ENCODE measurements around the gene ZNF672. TPM values are rescaled to one million over a fixed set of nuclear protein-coding genes. Genes with fewer than 3 reads are reported as not detected.

Gene ZNF672
- total RNA-seq, 1 experiment from 2014 or later, result 16.7 TPM

DNA sequence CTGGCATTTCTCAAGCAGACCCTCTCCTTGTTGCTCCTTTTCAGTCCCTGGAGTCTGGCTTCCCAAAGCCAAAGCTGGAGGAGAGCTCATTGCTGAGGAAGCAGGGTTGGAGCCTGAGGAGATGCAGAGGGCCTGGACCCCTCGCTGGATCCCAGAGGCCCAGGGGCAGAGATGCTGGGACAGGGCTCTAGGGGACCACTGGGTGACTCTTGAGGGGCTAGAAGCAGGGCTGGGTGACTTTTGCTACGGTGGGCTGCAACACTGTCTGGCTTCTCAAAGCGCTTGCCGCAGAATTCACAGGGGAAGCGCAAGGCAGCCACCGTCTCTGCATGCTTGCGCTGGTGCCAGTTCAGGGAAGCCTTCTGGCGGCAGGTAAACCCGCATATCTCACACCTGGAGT lies 12.1 kb downstream of the ZNF672 start:
- Histone ChIP-seq H3K9me3 (ENCODE audit: low read length) (no peaks in the 10 kb centered on the region), H3K36me3 (ENCODE audit: insufficient read depth, low read length) (peaks cover 26% of the 10 kb centered on the region), H2AFZ (ENCODE audit: low read length) (no peak overlapping the region), H4K20me1 (ENCODE audit: insufficient read depth, low read depth, low read length) (no peaks in the 10 kb centered on the region), H3K27me3 (ENCODE audit: low read length) (no peaks in the 10 kb centered on the region), H3K4me3 (ENCODE audit: low read length) (no peak overlapping the region), H3K4me1 (ENCODE audit: low read length) (peaks cover 10% of the 10 kb centered on the region), H3K27ac (ENCODE audit: low read length) (no peak overlapping the region), H3K4me2 (ENCODE audit: low read depth, low read length, poor library complexity, severe bottlenecking) (no peak overlapping the region), H3K9ac (ENCODE audit: low read length) (no peak overlapping the region), H3K79me2 (ENCODE audit: low read length) (peaks cover under 1% of the 10 kb centered on the region; the same call in 1 of the 2 replicates), H3K9me2 (replicated peaks; ENCODE audit: insufficient read depth, low read length) (no peaks in the 10 kb centered on the region)
- DNase-seq, result no peak

DNA sequence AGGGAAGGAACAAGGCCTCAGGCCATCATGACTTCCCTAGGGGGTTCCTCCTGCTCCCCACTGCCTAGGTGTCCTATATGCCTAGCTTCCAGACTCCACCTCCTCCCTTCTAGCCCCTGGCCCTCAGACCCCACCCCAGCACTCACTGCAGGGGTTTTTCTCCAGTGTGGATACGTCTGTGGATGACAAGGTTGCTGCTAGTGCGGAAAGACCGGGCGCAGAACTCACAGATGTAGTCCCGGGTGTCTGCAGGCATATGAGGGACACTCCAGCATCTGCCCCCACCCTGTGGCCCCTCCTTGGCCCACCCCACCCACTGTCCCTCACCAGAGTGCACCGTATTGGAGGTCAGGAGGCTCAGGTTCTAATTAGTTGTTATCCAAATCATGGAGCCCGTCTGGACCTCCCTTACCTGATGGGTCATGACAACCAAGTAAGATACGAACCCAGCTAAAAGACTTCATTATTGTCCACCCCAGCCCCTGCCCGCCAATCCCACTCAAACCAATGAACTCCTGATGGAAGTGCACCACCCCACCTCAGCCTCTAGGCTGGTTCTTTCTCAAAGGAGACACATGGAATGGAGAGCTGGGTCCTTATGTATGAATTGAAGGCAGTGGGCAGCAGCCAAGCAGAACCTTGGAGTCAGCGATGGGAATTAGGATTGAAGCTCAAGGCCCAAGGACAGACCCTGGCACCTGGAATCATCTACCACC lies 12.7 kb downstream of the ZNF672 start:
- no peak for DNase-seq
- Histone ChIP-seq H3K4me1 (ENCODE audit: low read length) (peaks cover 10% of the 10 kb centered on the region), H3K36me3 (ENCODE audit: insufficient read depth, low read length) (peaks cover 26% of the 10 kb centered on the region), H3K9me2 (replicated peaks; ENCODE audit: insufficient read depth, low read length) (no peaks in the 10 kb centered on the region), H2AFZ (ENCODE audit: low read length) (no peak overlapping the region), H4K20me1 (ENCODE audit: insufficient read depth, low read depth, low read length) (no peaks in the 10 kb centered on the region), H3K9me3 (ENCODE audit: low read length) (no peaks in the 10 kb centered on the region), H3K27me3 (ENCODE audit: low read length) (no peaks in the 10 kb centered on the region), H3K9ac (ENCODE audit: low read length) (no peak overlapping the region), H3K79me2 (ENCODE audit: low read length) (peaks cover 6% of the 10 kb centered on the region; the same call in 1 of the 2 replicates), H3K4me3 (ENCODE audit: low read length) (no peak overlapping the region), H3K27ac (ENCODE audit: low read length) (no peak overlapping the region), H3K4me2 (ENCODE audit: low read depth, low read length, poor library complexity, severe bottlenecking) (no peak overlapping the region)

DNA sequence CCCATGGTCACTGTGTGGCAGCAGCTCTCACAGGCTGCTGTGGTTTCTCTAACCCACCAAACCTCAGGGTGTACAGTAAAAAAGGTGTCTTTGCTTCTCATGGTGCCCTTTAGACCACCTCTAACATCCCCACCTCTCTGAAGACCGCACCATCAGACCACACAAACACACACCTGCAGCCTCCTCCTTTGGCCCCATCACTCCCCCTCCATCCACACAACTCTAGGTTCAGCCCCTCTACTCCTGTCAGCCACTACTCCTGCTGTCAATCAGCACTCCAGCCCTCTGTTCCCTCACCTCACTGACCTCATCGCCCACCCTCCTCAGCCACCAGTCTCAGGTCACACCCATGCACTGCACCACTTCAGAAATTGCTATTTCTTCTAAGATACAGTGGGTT lies 13.4 kb downstream of the ZNF672 start:
- H3K9ac ChIP-seq (ENCODE audit: low read length), result no peak overlapping the region
- H4K20me1 ChIP-seq (ENCODE audit: insufficient read depth, low read depth, low read length), result no peaks in the 10 kb centered on the region
- DNase-seq, result no peak
- no peaks in the 10 kb centered on the region for H3K9me3 ChIP-seq (ENCODE audit: low read length)
- no peak overlapping the region for H3K4me2 ChIP-seq (ENCODE audit: low read depth, low read length, poor library complexity, severe bottlenecking)
- H3K27me3 ChIP-seq (ENCODE audit: low read length), result no peaks in the 10 kb centered on the region
- H3K9me2 ChIP-seq (replicated peaks; ENCODE audit: insufficient read depth, low read length), result no peaks in the 10 kb centered on the region
- peaks cover 26% of the 10 kb centered on the region for H3K36me3 ChIP-seq (ENCODE audit: insufficient read depth, low read length)
- H3K4me1 ChIP-seq (ENCODE audit: low read length), result peaks cover 14% of the 10 kb centered on the region
- peaks cover 11% of the 10 kb centered on the region for H3K79me2 ChIP-seq (ENCODE audit: low read length)
- H3K4me3 ChIP-seq (ENCODE audit: low read length), result no peak overlapping the region
- H2AFZ ChIP-seq (ENCODE audit: low read length), result no peak overlapping the region
- no peak overlapping the region for H3K27ac ChIP-seq (ENCODE audit: low read length)

DNA sequence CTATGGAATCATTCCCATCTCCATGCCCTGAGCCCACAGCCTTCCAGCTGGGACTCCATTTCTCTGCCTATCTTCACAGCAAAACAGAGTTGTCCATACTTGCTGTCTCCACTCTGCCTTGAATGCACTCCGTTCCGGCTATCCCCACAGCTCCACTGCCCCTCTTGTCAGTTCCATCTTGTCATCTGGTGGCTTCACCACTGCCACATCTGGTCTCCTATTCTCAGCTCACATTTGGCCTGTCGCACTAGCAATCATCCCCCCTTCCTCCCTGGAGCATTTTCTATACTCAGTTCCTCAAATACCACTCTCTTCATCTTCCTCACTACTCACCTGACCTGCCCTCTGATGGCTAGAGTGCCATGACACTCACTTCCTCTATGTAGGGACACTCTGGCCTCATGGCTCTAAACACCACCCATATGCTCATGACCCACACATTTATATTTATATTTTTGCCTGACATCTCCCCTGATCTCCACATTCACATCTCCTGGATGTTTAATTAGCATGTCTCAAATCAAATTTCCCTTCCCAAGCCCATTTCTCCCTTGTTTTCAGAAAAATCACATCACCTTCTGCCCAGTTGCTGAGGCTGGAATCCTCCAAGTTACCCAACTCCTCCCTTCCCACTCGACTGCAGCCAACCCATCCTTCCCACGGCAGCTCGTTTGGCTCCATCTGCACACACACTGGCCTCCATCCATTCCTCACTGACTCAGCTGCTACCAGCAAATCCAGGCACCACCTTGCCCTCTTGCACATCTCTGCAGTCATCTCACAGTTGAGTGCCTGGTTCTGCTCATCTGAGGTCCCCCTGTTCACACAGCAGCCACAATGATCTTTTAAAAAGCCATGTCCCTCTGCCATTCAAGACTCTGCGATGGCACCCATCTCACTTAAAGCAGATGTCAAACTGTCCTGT lies 14.7 kb downstream of the ZNF672 start:
- Histone ChIP-seq H4K20me1 (ENCODE audit: insufficient read depth, low read depth, low read length) (no peaks in the 10 kb centered on the region), H3K36me3 (ENCODE audit: insufficient read depth, low read length) (peaks cover 26% of the 10 kb centered on the region), H3K27me3 (ENCODE audit: low read length) (no peaks in the 10 kb centered on the region), H3K27ac (ENCODE audit: low read length) (0 out of 2 replicates have a peak overlapping the region, but pooled peaks have one; percentile 33), H3K4me3 (ENCODE audit: low read length) (no peak overlapping the region), H3K9me3 (ENCODE audit: low read length) (no peaks in the 10 kb centered on the region), H3K9me2 (replicated peaks; ENCODE audit: insufficient read depth, low read length) (no peaks in the 10 kb centered on the region), H3K79me2 (ENCODE audit: low read length) (peaks cover 24% of the 10 kb centered on the region), H3K4me2 (ENCODE audit: low read depth, low read length, poor library complexity, severe bottlenecking) (no peak overlapping the region), H2AFZ (ENCODE audit: low read length) (no peak overlapping the region), H3K4me1 (ENCODE audit: low read length) (peaks cover 28% of the 10 kb centered on the region), H3K9ac (ENCODE audit: low read length) (no peak overlapping the region)
- peak; percentile 59 for DNase-seq

DNA sequence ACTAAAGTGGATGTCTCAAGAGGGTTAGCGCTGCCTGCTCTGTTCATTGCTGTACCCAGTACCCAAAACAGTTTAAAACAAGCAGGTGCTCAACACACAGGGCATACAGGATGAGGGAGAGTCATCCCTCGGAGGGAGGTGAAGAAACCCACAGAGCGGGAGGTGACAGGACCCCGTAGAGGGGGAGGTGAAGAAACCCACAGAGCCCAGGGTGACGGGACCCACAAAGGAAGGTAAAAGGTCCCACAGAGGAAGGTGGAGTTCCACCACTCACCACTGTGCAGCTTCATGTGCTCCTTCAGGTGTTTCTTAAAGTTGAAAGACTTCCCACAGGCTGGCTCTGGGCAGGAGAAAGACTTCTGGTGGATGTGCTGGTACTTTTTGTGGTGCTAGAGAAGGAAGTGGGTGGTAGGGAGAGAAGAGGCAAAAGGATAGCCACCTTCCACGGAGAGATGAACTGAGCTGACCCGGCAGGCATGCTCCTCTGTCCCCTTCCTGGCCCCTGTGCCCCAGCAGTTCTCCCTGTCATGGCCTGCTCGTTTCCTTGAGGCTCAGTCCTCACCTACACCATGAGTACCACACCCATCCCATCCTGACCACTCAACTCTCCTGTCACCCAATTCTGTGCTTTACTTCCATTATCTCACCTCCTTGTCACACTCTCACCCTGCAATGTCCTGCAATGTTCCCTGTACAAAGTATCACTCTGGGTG lies 15.8 kb downstream of the ZNF672 start:
- H3K9me2 ChIP-seq (replicated peaks; ENCODE audit: insufficient read depth, low read length), result no peaks in the 10 kb centered on the region
- H3K27ac ChIP-seq (ENCODE audit: low read length), result no peak overlapping the region
- H3K9ac ChIP-seq (ENCODE audit: low read length), result no peak overlapping the region
- no peak overlapping the region for H2AFZ ChIP-seq (ENCODE audit: low read length)
- H3K36me3 ChIP-seq (ENCODE audit: insufficient read depth, low read length), result peaks cover 26% of the 10 kb centered on the region
- no peaks in the 10 kb centered on the region for H4K20me1 ChIP-seq (ENCODE audit: insufficient read depth, low read depth, low read length)
- no peak overlapping the region for H3K4me3 ChIP-seq (ENCODE audit: low read length)
- H3K4me2 ChIP-seq (ENCODE audit: low read depth, low read length, poor library complexity, severe bottlenecking), result no peak overlapping the region
- peaks cover 31% of the 10 kb centered on the region for H3K79me2 ChIP-seq (ENCODE audit: low read length)
- no peaks in the 10 kb centered on the region for H3K27me3 ChIP-seq (ENCODE audit: low read length)
- no peaks in the 10 kb centered on the region for H3K9me3 ChIP-seq (ENCODE audit: low read length)
- H3K4me1 ChIP-seq (ENCODE audit: low read length), result peaks cover 37% of the 10 kb centered on the region
- no peak for DNase-seq

DNA sequence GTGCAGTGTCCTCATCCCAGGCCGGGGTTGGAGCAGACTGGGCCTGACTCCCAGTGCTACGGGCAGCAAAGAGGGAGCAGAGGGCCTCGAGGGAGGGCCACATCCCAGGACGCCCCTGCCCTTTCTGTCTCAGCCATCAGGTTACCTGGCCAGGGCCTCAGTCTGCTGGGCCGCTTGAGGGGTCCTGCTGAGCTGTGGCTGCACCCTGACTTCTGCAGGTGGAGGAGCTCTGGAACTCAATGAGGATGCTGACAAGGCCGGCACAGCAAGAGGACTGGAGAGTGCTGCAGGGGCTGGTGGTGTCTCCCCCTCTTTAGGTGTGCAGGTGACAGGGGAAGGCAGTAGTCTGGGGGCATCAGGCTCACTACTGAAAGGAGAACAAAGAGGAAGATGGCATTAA lies 17.6 kb downstream of the ZNF672 start:
- H2AFZ ChIP-seq (ENCODE audit: low read length), result no peak overlapping the region
- no peak overlapping the region for H3K4me3 ChIP-seq (ENCODE audit: low read length)
- H3K4me1 ChIP-seq (ENCODE audit: low read length), result peaks cover 47% of the 10 kb centered on the region
- peaks cover 14% of the 10 kb centered on the region for H3K36me3 ChIP-seq (ENCODE audit: insufficient read depth, low read length)
- H3K27ac ChIP-seq (ENCODE audit: low read length), result no peak overlapping the region
- H3K9ac ChIP-seq (ENCODE audit: low read length), result no peak overlapping the region
- H4K20me1 ChIP-seq (ENCODE audit: insufficient read depth, low read depth, low read length), result no peaks in the 10 kb centered on the region
- no peaks in the 10 kb centered on the region for H3K9me3 ChIP-seq (ENCODE audit: low read length)
- peaks cover 31% of the 10 kb centered on the region for H3K79me2 ChIP-seq (ENCODE audit: low read length)
- no peaks in the 10 kb centered on the region for H3K9me2 ChIP-seq (replicated peaks; ENCODE audit: insufficient read depth, low read length)
- H3K27me3 ChIP-seq (ENCODE audit: low read length), result no peaks in the 10 kb centered on the region
- no peak for DNase-seq
- no peak overlapping the region for H3K4me2 ChIP-seq (ENCODE audit: low read depth, low read length, poor library complexity, severe bottlenecking)

DNA sequence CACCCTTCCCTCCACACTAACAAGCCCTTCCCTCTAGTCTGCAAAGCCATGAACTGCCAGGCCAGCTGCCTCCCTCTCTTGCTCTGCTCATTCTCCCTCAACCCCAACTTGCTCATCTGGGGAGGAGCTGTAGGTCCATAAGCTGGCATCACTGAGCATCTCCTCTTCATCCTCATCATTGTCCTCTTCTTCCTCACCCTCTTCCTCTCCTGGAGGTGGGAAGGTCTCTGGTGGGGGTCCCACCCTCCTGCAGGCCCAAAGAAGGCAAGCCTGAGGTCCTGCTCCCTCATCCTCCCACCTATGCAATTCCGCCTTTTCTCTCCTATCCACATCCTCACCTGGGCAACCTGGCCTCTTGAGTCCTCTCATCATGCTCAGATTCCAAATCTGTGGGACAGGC lies 18.2 kb downstream of the ZNF672 start:
- Histone ChIP-seq H3K79me2 (ENCODE audit: low read length) (peaks cover 31% of the 10 kb centered on the region), H3K4me1 (ENCODE audit: low read length) (peaks cover 47% of the 10 kb centered on the region), H3K9me3 (ENCODE audit: low read length) (no peaks in the 10 kb centered on the region), H2AFZ (ENCODE audit: low read length) (no peak overlapping the region), H4K20me1 (ENCODE audit: insufficient read depth, low read depth, low read length) (no peaks in the 10 kb centered on the region), H3K4me2 (ENCODE audit: low read depth, low read length, poor library complexity, severe bottlenecking) (peak overlapping the region; percentile 5), H3K27me3 (ENCODE audit: low read length) (no peaks in the 10 kb centered on the region), H3K9me2 (replicated peaks; ENCODE audit: insufficient read depth, low read length) (no peaks in the 10 kb centered on the region), H3K36me3 (ENCODE audit: insufficient read depth, low read length) (peaks cover 12% of the 10 kb centered on the region), H3K27ac (ENCODE audit: low read length) (no peak overlapping the region), H3K4me3 (ENCODE audit: low read length) (0 out of 2 replicates have a peak overlapping the region, but pooled peaks have one; percentile 1), H3K9ac (ENCODE audit: low read length) (peak overlapping the region; percentile 97; the same call in 1 of the 2 replicates)
- no peak for DNase-seq

All from Karpas-422 (cell line).